DMS 273 (cell line): ENCODE measurements around the gene CEP85.

ENCODE experiments used
- DNase-seq: peaks from one replicate; lab custom pipeline; 2025; ENCODE audit not compliant: unreplicated experiment; lab: John Stamatoyannopoulos, UW

Gene CEP85

GRCh38 chr1:26278303-26278702 is 44.3 kb downstream of the CEP85 start:
- peak; percentile 62 for DNase-seq

- DNase-seq: peak; percentile 92
Observed at GRCh38 chr1:26278724-26279455, 44.9 kb downstream of the CEP85 start.

GRCh38 chr1:26279456-26280332 is 45.7 kb downstream of the CEP85 start, which contains the start of gene SH3BGRL3:
TSS of gene SH3BGRL3 (plus strand) at chr1:26280086. CDS start at chr1:26280156, 70 bp downstream.
- DNase-seq: peak; percentile 96

- DNase-seq: peak; percentile 60
Observed at GRCh38 chr1:26280333-26281042, 46.5 kb downstream of the CEP85 start.

GRCh38 chr1:26281091-26281958 is 47.3 kb downstream of the CEP85 start:
- DNase-seq: no peak

- peak; percentile 74 for DNase-seq
Observed at GRCh38 chr1:26281971-26282370, 48.0 kb downstream of the CEP85 start.

GRCh38 chr1:26282401-26282918 is 48.5 kb downstream of the CEP85 start:
- DNase-seq: no peak

GRCh38 chr1:26283279-26283853 is 49.4 kb downstream of the CEP85 start:
- DNase-seq: peak; percentile 36

- DNase-seq: no peak
Observed at GRCh38 chr1:26283871-26284596, 50.0 kb downstream of the CEP85 start.

- peak; percentile 83 for DNase-seq
Observed at GRCh38 chr1:26284597-26285347, 50.8 kb downstream of the CEP85 start.

GRCh38 chr1:26285366-26286063 is 51.5 kb downstream of the CEP85 start:
- peak; percentile 54 for DNase-seq

GRCh38 chr1:26286064-26286416 is 52.0 kb downstream of the CEP85 start:
- DNase-seq: no peak

GRCh38 chr1:26287033-26287711 is 53.2 kb downstream of the CEP85 start:
- peak; percentile 80 for DNase-seq

- no peak for DNase-seq
Observed at GRCh38 chr1:26287811-26288210, 53.8 kb downstream of the CEP85 start.

GRCh38 chr1:26288311-26288941 is 54.4 kb downstream of the CEP85 start:
- DNase-seq: peak; percentile 76

- peak; percentile 89 for DNase-seq
Observed at GRCh38 chr1:26289158-26290059, 55.4 kb downstream of the CEP85 start.
